CD8-positive, alpha-beta memory T cell (primary cell): ENCODE results near the gene HOXB1. TPM values are rescaled to one million over a fixed set of nuclear protein-coding genes. Genes with fewer than 3 reads are reported as not detected.
A peak's percentile ranks its signal among the peaks of the same experiment; 100 is the strongest.

Experiments
- CTCF ChIA-PET: fragments of 350-600 bp; sonication (Branson Sonifier 250); formaldehyde crosslinking; loops from one replicate; lab custom pipeline; 2021; ENCODE audit warnings: antibody characterized with exemption; lab: Charles Lee
- POLR2A ChIA-PET: fragments of 350-600 bp; sonication (Branson Sonifier 250); formaldehyde crosslinking; loops from one replicate; lab custom pipeline; 2021; ENCODE audit warnings: antibody characterized with exemption; lab: Charles Lee
- DNase-seq, 5 donors: peaks; one replicate each; pipeline versions ENCODE4 v3.0.0 to v3.0.0-alpha.2; 2020 to 2022; ENCODE audit warnings: mixed read lengths in 1 of 5
- H3K27ac ChIP-seq: one replicate; pipeline ENCODE4 v1.7.0; 2013; ENCODE audit warnings: low read depth, mild to moderate bottlenecking, low read length, moderate library complexity
- H3K27me3 ChIP-seq: 2 replicates; pipeline ENCODE4 v1.7.0; 2013; ENCODE audit warnings: low read length, mild to moderate bottlenecking; ENCODE audit not compliant: insufficient read depth, poor library complexity, severe bottlenecking
- H3K36me3 ChIP-seq: 2 replicates; pipeline ENCODE4 v1.7.0; 2013; ENCODE audit warnings: mild to moderate bottlenecking, low read length, moderate library complexity; ENCODE audit not compliant: insufficient read depth
- H3K4me1 ChIP-seq: 2 replicates; pipeline ENCODE4 v1.7.0; 2013; ENCODE audit warnings: mild to moderate bottlenecking, low read length, moderate library complexity; ENCODE audit not compliant: insufficient read depth
- H3K4me3 ChIP-seq: 2 replicates; pipeline ENCODE4 v1.7.0; 2013; ENCODE audit warnings: mild to moderate bottlenecking, low read length
- H3K9me3 ChIP-seq: 2 replicates; pipeline ENCODE4 v1.7.0; 2013; ENCODE audit warnings: mild to moderate bottlenecking, low read length
- H3K27ac Mint-ChIP-seq, 8 donors: one replicate each; pipeline ENCODE4 v1.8.0; 2020 to 2021; ENCODE audit warnings: mixed read lengths in 8 of 8, mild to moderate bottlenecking in 6 of 8, inconsistent platforms in 3 of 8, moderate library complexity in 3 of 8
- H3K27me3 Mint-ChIP-seq, 2 donors: one replicate each; pipeline ENCODE4 v1.8.0; 2020 to 2021; ENCODE audit warnings: mixed read lengths in 2 of 2, mild to moderate bottlenecking in 1 of 2, moderate library complexity in 1 of 2
- H3K36me3 Mint-ChIP-seq, 3 donors: one replicate each; pipeline ENCODE4 v1.8.0; 2020 to 2021; ENCODE audit warnings: mixed read lengths in 3 of 3, inconsistent platforms in 1 of 3, mild to moderate bottlenecking in 1 of 3
- H3K4me1 Mint-ChIP-seq, 3 donors: one replicate each; pipeline ENCODE4 v1.8.0; 2020 to 2021; ENCODE audit warnings: mixed read lengths in 3 of 3, inconsistent platforms in 1 of 3, mild to moderate bottlenecking in 1 of 3
- H3K4me3 Mint-ChIP-seq, 7 donors: one replicate each; pipeline ENCODE4 v1.8.0; 2020 to 2021; ENCODE audit warnings: mixed read lengths in 7 of 7, mild to moderate bottlenecking in 6 of 7, moderate library complexity in 4 of 7, inconsistent platforms in 2 of 7
- H3K9me3 Mint-ChIP-seq, 5 donors: one replicate each; pipeline ENCODE4 v1.8.0; 2020 to 2022; ENCODE audit warnings: mixed read lengths in 5 of 5, mild to moderate bottlenecking in 3 of 5, moderate library complexity in 2 of 5, inconsistent platforms in 1 of 5
- polyA plus RNA-seq: library from polyadenylated mRNA; unstranded; fragments of 300-500 nt; fragmentation: Illumina TruSeq; gene quantifications from one replicate; pipeline ENCODE4 v1.2.3, GENCODE V29; 2021
- total RNA-seq, 2 experiments: library from RNA; stranded (reverse); gene quantifications; one replicate each; pipeline ENCODE4 v1.2.3, GENCODE V29; 2021

The HOXB1 gene
- total and polyA plus RNA-seq, 3 experiments from 2014 or later = not detected

DNA sequence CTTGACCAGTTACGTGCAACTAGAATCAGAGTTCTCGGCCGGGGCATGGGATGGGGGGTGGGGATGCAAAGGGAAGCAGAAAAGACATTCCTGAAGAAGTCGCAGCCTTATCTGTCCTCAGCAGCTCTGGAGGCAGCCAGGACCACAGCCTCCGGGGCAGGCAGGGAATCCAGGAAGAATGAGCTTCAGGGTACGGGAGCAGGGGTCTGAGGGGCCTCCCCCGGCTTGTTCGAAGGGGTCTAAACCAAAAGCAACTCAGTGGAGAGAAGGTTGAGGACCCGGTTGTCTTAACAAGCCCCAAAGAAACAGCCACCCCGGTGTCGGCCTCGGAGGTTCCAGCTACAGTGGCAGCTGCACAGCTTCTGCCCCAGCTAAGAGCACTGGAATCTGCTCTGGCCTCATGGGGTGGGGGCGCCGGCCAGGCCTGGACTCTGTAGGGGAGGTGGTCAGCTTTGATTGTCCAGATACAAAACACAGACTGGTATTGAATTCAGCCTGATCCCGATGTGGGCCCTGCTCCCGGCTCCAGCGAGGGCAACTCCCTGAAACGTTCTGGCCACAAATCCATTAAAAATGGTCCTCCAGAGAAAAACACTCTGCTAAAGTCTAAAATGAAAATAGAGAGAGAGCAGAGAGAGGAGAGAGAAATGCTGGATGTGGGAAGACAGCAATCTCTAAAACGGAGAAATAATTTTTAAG is 39.7 kb upstream of the HOXB1 start:
- Mint-ChIP-seq H3K4me3 (no peak overlapping the region), H3K27me3 (peaks cover 0 to 7% of the 10 kb centered on the region in 2 donors), H3K27ac (no peak overlapping the region), H3K9me3 (no peaks in the 10 kb centered on the region), H3K36me3 (peaks cover 0 to 10% (median 4%) of the 10 kb centered on the region in 3 donors), H3K4me1 (peaks cover 0 to 3% (median 3%) of the 10 kb centered on the region in 3 donors)
- DNase-seq = peak in 1 of 5 donors; percentile 23
- no peak overlapping the region for H3K27ac ChIP-seq
- no peaks in the 10 kb centered on the region for H3K4me1 ChIP-seq
- CTCF ChIA-PET = no interaction called here
- H3K27me3 ChIP-seq = no peaks in the 10 kb centered on the region
- H3K36me3 ChIP-seq = no peaks in the 10 kb centered on the region
- no peaks in the 10 kb centered on the region for H3K9me3 ChIP-seq
- POLR2A ChIA-PET = no interaction called here
- no peak overlapping the region for H3K4me3 ChIP-seq

DNA sequence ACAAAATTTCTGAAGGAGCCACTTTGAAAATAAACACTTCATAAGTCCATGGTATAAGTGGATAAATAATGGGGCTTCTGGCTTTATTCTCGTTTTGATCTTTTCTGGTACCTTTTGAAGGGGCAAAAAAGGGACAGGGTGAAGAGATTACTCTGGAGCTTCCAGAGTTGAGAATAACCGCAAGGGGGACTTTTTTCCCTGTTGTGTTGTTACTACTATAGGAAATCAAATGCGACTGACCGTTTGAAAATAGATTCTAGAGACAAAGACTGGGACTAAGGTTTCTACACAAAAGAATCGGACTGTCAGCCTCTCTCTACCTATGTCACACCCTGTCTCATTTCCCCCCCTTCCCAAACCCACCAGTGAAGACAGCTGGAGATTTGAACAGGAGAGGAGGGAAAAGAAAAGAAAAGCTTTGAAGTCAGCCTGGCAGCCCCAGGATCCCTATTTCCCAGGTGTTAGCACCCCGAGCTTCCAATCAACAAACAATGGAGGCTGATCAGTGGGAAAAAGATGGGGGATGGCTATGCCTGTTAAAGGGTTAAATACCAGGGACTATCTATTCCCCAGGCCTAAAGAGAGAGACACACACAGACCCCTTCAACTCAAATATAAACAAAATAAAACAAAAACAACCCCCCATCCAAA is 39.0 kb upstream of the HOXB1 start:
- DNase-seq = no peak
- Histone ChIP-seq H3K36me3 (no peaks in the 10 kb centered on the region), H3K4me1 (no peaks in the 10 kb centered on the region), H3K4me3 (no peak overlapping the region), H3K9me3 (no peaks in the 10 kb centered on the region), H3K27me3 (no peaks in the 10 kb centered on the region), H3K27ac (no peak overlapping the region)
- Mint-ChIP-seq H3K27me3 (peaks cover 0 to 8% of the 10 kb centered on the region in 2 donors), H3K27ac (no peak overlapping the region), H3K4me3 (no peak overlapping the region), H3K9me3 (no peaks in the 10 kb centered on the region), H3K4me1 (peaks cover 0 to 3% (median 3%) of the 10 kb centered on the region in 3 donors), H3K36me3 (peaks cover 0 to 10% (median 4%) of the 10 kb centered on the region in 3 donors)
- ChIA-PET CTCF (no interaction called here), POLR2A (no interaction called here)

DNA sequence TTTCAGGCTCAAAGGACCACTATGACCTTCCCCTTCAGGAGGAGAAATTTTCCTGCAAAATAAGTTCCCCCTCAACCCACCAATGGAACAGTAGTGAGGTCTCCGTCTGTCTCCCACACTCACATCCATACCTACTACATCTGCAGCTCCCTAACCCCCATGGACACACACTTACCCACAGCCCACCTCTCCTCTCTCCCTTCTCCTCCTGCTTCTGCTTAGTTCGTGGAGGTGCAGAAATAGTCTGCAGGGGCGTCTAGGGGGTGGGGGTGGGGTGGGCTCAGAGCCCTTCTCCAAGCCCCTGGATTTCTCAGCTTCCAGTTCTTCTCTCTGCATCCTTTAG is 38.4 kb upstream of the HOXB1 start:
- Histone ChIP-seq H3K27ac (no peak overlapping the region), H3K4me3 (no peak overlapping the region), H3K4me1 (no peaks in the 10 kb centered on the region), H3K27me3 (no peaks in the 10 kb centered on the region), H3K36me3 (no peaks in the 10 kb centered on the region), H3K9me3 (no peaks in the 10 kb centered on the region)
- Mint-ChIP-seq H3K4me1 (peaks cover 0 to 3% (median 3%) of the 10 kb centered on the region in 3 donors), H3K4me3 (no peak overlapping the region), H3K36me3 (peaks cover 0 to 10% (median 4%) of the 10 kb centered on the region in 3 donors), H3K9me3 (no peaks in the 10 kb centered on the region), H3K27me3 (peaks cover 0 to 11% of the 10 kb centered on the region in 2 donors), H3K27ac (no peak overlapping the region)
- DNase-seq = no peak
- POLR2A ChIA-PET = no interaction called here
- CTCF ChIA-PET = no interaction called here

DNA sequence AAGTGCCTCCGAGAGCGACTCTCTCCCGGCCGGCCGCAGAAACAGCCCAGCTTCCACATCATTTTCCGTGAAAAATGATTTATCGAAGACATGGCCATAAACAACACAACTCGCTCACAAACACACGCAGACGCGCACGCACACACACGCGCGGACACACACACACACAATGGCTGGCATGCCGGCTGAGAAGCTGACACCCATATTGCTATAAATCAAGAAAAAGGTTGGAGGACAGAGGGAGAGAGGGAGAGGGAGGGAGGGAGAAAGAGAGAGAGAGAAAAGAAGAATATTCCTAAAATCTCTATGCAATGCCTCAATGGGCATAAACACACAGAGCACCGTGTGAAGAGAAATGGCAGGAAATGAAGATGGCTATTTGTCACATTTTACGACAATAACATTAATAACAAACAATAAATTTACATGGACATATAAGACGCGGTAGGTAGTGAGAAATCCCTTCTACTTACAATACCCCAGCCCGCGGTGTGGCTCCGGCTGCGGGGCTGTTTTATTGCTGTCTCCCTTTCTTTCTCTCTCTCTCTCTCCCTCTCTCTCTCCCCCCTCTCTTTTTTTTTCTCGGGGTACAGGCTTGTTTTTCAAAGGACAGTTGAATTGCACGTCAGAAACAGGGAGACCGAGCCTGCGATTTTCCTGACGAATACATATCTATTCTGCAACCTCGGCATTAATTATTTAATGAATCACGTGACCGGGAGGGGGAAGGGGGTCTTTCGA is 37.9 kb upstream of the HOXB1 start:
- peaks cover 0 to 10% of the 10 kb centered on the region in 2 donors for H3K27me3 Mint-ChIP-seq
- H3K9me3 Mint-ChIP-seq = no peaks in the 10 kb centered on the region
- H3K27ac ChIP-seq = no peak overlapping the region
- H3K27me3 ChIP-seq = no peaks in the 10 kb centered on the region
- peak in 1 of 5 donors; percentile 8 for DNase-seq
- H3K36me3 ChIP-seq = no peaks in the 10 kb centered on the region
- H3K4me1 Mint-ChIP-seq = peaks cover 0 to 3% (median 3%) of the 10 kb centered on the region in 3 donors
- ChIA-PET POLR2A (no interaction called here), CTCF (interaction anchor here (1.1 to 2.0 kb wide), 3 partner anchors 11 to 217 kb away, joined by 4 read pairs; no protein-coding TSS in a partner anchor)
- no peaks in the 10 kb centered on the region for H3K9me3 ChIP-seq
- no peak overlapping the region for H3K4me3 ChIP-seq
- no peaks in the 10 kb centered on the region for H3K4me1 ChIP-seq
- H3K27ac Mint-ChIP-seq = peak overlapping the region in 1 of 8 donors; percentile 33
- no peak overlapping the region for H3K4me3 Mint-ChIP-seq
- H3K36me3 Mint-ChIP-seq = peaks cover 0 to 10% (median 4%) of the 10 kb centered on the region in 3 donors

DNA sequence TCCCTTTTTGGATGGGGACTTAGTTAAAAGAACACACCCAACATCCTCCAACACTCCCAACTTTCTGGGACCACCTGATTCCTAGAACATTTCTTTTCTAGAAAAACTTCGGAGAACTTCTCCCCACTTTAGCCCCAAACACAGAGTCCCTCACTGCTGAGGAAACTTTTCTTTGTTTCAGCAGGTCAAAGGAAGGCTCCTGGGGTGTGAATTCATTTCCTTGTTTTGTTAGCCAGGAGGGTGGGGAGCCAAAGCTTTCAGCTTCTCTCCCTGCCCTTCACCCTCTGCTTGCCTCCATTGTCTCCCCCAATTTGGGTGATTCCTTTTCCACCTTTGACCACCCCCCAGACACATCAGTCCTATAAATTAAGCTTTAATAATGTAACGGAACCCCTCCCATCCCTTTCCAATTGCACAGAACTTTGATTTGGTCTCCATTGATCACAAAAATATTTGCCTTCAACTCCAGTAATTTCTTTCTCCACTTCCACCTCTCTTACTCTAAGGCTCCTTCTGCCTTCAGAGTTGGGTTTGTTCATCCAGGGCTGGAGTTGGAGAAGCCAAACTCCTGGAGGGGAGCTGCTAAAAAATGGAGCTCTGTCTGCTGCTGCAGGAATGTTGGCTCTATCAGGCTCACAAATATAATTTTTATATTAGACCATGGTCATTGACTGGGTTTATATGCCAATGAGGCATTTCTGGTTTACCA is 37.0 kb upstream of the HOXB1 start:
- H3K27me3 Mint-ChIP-seq = peaks cover 0 to 10% of the 10 kb centered on the region in 2 donors
- peak overlapping the region in 1 of 8 donors; percentile 3 for H3K27ac Mint-ChIP-seq
- POLR2A ChIA-PET = no interaction called here
- Histone ChIP-seq H3K27ac (no peak overlapping the region), H3K36me3 (no peaks in the 10 kb centered on the region), H3K27me3 (no peaks in the 10 kb centered on the region), H3K9me3 (no peaks in the 10 kb centered on the region), H3K4me3 (no peak overlapping the region), H3K4me1 (no peaks in the 10 kb centered on the region)
- CTCF ChIA-PET = interaction anchor here (1.1 to 2.0 kb wide), 4 partner anchors 10 to 216 kb away, joined by 3 to 4 read pairs (median 4); no protein-coding TSS in a partner anchor
- H3K36me3 Mint-ChIP-seq = peaks cover 0 to 9% (median 4%) of the 10 kb centered on the region in 3 donors
- no peaks in the 10 kb centered on the region for H3K9me3 Mint-ChIP-seq
- no peak overlapping the region for H3K4me3 Mint-ChIP-seq
- no peak for DNase-seq
- H3K4me1 Mint-ChIP-seq = peaks cover 0 to 3% (median 0%) of the 10 kb centered on the region in 3 donors

DNA sequence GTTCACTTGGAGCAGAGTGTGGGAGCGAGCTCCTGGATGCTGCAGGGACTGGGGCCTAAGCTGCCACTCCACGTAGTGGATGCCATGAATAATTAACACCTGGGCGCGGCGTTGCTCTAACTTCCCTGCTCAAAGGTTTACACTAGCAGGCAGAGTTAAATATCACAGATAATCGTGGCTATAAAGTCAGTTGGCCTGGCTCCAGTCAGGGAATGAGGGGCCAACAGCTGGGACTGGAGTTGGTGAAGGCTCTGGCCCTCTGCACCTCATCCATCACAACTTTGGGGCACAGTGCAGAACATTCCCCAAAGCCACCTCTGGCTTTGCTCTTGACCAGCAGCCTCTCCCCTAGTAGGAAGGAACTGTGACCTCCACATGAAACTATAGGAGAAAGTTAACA is 36.4 kb upstream of the HOXB1 start:
- no peak overlapping the region for H3K4me3 ChIP-seq
- no peaks in the 10 kb centered on the region for H3K9me3 Mint-ChIP-seq
- H3K4me3 Mint-ChIP-seq = no peak overlapping the region
- ChIA-PET POLR2A (no interaction called here), CTCF (interaction anchor here (1.1 to 2.0 kb wide), 3 partner anchors 9 to 75 kb away, joined by 3 to 4 read pairs (median 4); no protein-coding TSS in a partner anchor)
- peaks cover 0 to 10% of the 10 kb centered on the region in 2 donors for H3K27me3 Mint-ChIP-seq
- H3K27ac ChIP-seq = no peak overlapping the region
- H3K36me3 ChIP-seq = no peaks in the 10 kb centered on the region
- no peaks in the 10 kb centered on the region for H3K27me3 ChIP-seq
- H3K27ac Mint-ChIP-seq = no peak overlapping the region
- peaks cover 0 to 4% (median 4%) of the 10 kb centered on the region in 3 donors for H3K4me1 Mint-ChIP-seq
- peak in 1 of 5 donors; percentile 33 for DNase-seq
- no peaks in the 10 kb centered on the region for H3K9me3 ChIP-seq
- peaks cover 0 to 9% (median 4%) of the 10 kb centered on the region in 3 donors for H3K36me3 Mint-ChIP-seq
- H3K4me1 ChIP-seq = no peaks in the 10 kb centered on the region

DNA sequence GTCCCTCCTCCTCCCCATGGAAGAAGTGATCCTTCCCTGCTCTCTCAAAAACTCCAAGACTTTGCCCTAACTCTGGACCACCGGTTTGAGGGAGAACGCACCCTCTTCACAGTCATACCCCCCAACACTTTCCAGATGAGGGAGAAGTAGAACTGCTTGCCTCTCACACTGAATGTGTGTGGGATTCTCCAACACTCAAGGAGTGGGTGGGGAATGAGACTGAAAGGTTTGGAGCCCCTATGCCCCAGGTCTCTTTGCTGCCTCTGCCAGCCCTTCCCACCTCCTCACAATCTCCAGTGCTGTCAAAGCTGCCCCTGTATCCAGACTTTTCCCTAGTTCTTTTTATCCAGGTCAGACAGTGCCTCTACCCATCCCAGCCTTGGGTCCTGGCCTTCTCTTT is 35.9 kb upstream of the HOXB1 start:
- H3K4me1 ChIP-seq = no peaks in the 10 kb centered on the region
- H3K36me3 Mint-ChIP-seq = peaks cover 0 to 7% (median 4%) of the 10 kb centered on the region in 3 donors
- no peaks in the 10 kb centered on the region for H3K9me3 Mint-ChIP-seq
- peaks cover 0 to 9% (median 7%) of the 10 kb centered on the region in 3 donors for H3K4me1 Mint-ChIP-seq
- no peak overlapping the region for H3K4me3 ChIP-seq
- H3K27me3 ChIP-seq = no peaks in the 10 kb centered on the region
- ChIA-PET POLR2A (no interaction called here), CTCF (interaction anchor here (1.1 to 2.0 kb wide), 3 partner anchors 9 to 75 kb away, joined by 3 to 4 read pairs (median 4); no protein-coding TSS in a partner anchor)
- H3K36me3 ChIP-seq = no peaks in the 10 kb centered on the region
- no peak overlapping the region for H3K4me3 Mint-ChIP-seq
- DNase-seq = no peak
- H3K9me3 ChIP-seq = no peaks in the 10 kb centered on the region
- H3K27ac Mint-ChIP-seq = no peak overlapping the region
- peaks cover 0 to 11% of the 10 kb centered on the region in 2 donors for H3K27me3 Mint-ChIP-seq
- H3K27ac ChIP-seq = no peak overlapping the region
